Measurements from ENCODE around the gene FMC1. TPM values are rescaled to one million over a fixed set of nuclear protein-coding genes. Genes with fewer than 3 reads are reported as not detected.
"Not testable (repeated sequence)": the region's sequence is repeated elsewhere in the genome, so short reads cannot be mapped to it uniquely, and the experiment has no call there.

FMC1 gene
- total RNA-seq, 1 donor: 8.4 TPM

DNA sequence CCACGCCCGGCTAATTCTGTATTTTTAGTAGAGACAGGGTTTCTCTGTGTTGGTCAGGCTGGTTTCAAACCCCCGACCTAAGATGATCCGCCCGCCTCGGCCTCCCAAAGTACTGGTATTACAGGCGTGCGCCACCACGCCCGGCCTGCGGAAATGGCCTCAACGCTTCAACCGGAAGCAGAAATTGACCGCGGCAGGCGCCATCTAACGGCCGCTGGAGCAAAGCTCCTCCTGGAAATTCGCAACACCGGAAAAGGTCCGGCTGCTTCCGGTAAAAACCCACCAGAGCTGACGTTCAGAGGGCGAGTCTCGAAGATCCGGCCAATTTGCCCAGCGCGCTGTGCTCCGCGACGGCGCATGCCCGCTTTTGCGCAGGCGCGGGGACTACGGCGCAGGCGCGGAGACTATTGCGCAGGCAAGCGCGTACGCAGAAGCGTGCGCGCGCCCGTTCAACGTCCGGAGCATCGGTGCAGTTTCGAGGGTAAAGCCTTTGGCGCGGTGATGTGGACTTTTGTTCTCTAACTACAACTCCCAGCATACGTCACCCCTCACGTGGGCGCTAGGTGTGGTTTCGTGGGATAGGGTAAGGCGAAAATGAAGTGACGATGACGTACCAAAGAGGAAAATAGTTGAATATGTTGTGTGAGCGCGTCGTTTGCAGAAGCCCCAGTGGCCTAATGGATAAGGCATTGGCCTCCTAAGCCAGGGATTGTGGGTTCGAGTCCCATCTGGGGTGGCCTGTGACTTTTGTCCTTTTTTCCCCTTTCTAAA lies 915 bp upstream of the FMC1 start:
- TF ChIP-seq, protein P1, sequence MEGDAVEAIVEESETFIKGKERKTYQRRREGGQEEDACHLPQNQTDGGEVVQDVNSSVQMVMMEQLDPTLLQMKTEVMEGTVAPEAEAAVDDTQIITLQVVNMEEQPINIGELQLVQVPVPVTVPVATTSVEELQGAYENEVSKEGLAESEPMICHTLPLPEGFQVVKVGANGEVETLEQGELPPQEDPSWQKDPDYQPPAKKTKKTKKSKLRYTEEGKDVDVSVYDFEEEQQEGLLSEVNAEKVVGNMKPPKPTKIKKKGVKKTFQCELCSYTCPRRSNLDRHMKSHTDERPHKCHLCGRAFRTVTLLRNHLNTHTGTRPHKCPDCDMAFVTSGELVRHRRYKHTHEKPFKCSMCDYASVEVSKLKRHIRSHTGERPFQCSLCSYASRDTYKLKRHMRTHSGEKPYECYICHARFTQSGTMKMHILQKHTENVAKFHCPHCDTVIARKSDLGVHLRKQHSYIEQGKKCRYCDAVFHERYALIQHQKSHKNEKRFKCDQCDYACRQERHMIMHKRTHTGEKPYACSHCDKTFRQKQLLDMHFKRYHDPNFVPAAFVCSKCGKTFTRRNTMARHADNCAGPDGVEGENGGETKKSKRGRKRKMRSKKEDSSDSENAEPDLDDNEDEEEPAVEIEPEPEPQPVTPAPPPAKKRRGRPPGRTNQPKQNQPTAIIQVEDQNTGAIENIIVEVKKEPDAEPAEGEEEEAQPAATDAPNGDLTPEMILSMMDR (IDR thresholded peaks at IDR 0.05; ENCODE audit: insufficient read depth, low read length): peak; percentile 81
- peak overlapping the region; percentile 95 for H3K4me3 ChIP-seq (ENCODE audit: low read depth, low read length)
- DNase-seq (ENCODE audit: low read depth): peak; percentile 100

DNA sequence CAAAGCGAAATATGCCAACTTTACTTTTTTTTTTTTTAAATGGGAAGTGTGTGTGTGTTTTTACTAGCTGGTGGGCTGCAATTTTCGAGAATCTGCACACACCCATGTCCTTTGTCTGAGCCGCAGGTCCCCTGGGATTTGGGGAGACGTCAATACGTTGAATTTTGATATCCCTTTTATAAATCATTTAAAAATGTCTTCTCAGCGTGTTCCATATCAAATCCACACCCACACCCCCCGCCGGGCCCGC lies 404 bp upstream of the FMC1 start:
- no peak for DNase-seq (ENCODE audit: low read depth)
- peak overlapping the region; percentile 95 for H3K4me3 ChIP-seq (ENCODE audit: low read depth, low read length)
- TF ChIP-seq, protein P1 (IDR thresholded peaks at IDR 0.05; ENCODE audit: insufficient read depth, low read length): no peak

DNA sequence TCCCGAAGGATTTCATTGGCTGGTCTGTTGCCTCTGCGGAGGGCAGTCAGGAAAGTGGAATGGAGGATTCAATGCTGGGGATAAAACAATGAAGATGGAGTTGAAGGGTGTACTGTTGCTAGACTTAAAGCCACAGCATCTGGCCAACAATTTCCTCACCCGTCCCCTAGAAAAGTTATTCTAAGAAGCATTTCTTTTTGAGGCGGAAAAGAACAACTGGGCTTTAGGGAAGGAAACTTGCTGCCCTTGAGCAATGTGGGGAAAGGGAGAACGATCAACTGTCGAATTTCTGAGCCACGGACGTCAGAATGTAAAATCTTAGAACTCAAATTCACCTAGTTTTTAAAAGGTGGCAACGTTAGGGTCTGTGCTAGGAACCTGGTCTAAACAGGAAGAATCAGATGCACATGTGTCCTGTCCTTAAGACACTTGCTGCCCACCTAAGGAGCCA lies 664 bp downstream of the FMC1 start:
- peak; percentile 88 for DNase-seq (ENCODE audit: low read depth)
- TF ChIP-seq, protein P1 (IDR thresholded peaks at IDR 0.05; ENCODE audit: insufficient read depth, low read length): no peak
- peak overlapping the region; percentile 95 for H3K4me3 ChIP-seq (ENCODE audit: low read depth, low read length)

DNA sequence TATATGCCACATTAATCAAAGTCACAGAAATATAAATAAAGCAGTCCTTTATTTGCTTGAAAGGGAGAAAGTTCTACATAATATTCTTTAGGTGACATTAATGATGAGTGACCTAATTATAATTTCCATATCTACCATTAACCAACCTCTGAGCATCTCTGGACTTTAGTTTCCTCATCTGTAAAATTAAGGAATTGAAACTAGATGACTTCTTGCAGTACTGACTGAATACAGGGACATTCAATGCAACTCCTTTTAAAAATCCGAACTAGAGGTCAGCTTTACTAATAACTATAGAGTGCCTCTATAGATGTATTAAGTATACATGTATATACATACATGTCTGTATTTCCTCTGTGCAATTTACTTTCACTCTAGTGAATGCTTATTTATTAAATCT lies 3.9 kb downstream of the FMC1 start:
- TF ChIP-seq, protein P1 (IDR thresholded peaks at IDR 0.05; ENCODE audit: insufficient read depth, low read length): no peak
- no peak overlapping the region for H3K4me3 ChIP-seq (ENCODE audit: low read depth, low read length)
- DNase-seq (ENCODE audit: low read depth): no peak

GRCh38 chr7:139351027-139351426 lies 9.9 kb downstream of the FMC1 start:
- TF ChIP-seq, protein P1 (IDR thresholded peaks at IDR 0.05; ENCODE audit: insufficient read depth, low read length): no peak

DNA sequence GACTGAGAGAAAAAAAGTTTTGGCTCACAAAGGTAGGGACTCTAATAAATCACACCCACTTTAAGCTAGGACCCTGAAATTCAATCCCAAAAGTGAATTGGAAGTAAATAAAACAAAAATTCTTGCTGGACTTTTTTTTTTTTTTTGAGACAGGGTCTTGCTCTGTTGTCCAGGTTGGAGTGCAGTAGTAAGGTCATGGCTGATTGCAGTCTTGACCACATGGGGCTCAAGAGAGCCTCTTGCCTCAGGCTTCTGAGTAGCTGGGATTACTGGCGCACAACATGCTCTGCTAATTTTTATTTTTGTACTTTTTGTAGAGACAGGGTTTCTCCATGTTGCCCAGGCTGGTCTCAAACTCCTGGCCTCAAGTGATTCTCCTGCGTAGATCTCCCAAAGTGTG lies 13.6 kb downstream of the FMC1 start:
- no peak overlapping the region for H3K4me3 ChIP-seq (ENCODE audit: low read depth, low read length)
- TF ChIP-seq, protein P1 (IDR thresholded peaks at IDR 0.05; ENCODE audit: insufficient read depth, low read length): no peak
- no peak for DNase-seq (ENCODE audit: low read depth)

More at GRCh38 chr7:139351027-139351426, 9.9 kb downstream of the FMC1 start:
- no peak for DNase-seq (ENCODE audit: low read depth)
- H3K4me3 ChIP-seq (ENCODE audit: low read depth, low read length): no peak overlapping the region

DNA sequence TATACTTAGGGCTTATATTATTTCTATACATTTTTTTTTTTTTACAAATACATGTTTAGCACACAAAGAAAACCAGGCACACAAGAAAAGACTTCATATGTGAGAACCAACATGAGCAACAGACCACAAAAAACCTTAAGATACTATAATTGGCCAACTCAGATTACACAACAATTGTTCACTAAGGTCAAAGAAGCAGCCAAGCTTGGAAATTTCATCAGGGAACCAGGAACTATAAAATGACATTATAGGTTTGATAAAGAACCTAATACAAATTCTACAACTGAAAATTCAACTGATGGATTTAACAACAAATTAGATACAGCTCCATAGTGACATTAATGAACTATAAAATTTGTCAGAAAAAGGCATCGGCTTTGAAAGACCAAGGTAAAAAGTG lies 14.2 kb downstream of the FMC1 start:
- TF ChIP-seq, protein P1 (IDR thresholded peaks at IDR 0.05; ENCODE audit: insufficient read depth, low read length): no peak
- peak; percentile 25 for DNase-seq (ENCODE audit: low read depth)
- H3K4me3 ChIP-seq (ENCODE audit: low read depth, low read length): no peak overlapping the region

- not testable (repeated sequence) for DNase-seq (ENCODE audit: low read depth)
- peak overlapping the region; percentile 93 for H3K4me3 ChIP-seq (ENCODE audit: low read depth, low read length)
Observed at GRCh38 chr7:139357729-139358506, 16.8 kb downstream of the FMC1 start.
